Middle frontal gyrus (tissue), 1 donor: ENCODE results near the gene CHST3.

Experiments used
- DNase-seq: peaks from one replicate; pipeline ENCODE4 v3.0.0-alpha.2; 2015; ENCODE audit warnings: low spot score; ENCODE audit errors: extremely low spot score

The CHST3 gene

DNA sequence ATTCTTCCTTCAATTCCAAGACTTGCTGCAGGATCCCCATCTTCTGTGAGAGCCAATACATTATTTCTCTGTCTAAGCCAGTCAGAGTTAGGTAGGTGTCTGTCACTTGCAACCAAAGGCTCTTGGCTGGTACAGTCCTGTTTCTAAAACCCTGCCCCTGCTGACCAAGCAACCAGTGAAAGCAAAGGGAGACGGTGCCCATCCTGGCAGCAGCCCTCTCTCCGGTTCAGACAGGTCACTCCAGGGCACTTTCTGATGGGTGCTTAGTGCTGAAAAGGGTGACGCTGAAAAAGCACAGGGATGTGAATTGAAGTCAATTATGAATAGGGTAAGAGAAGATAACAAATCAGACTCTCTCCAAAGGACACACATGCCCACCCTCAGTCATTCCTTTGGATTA is 86.7 kb downstream of the CHST3 start:
- no peak for DNase-seq

- DNase-seq, result no peak
Measured at GRCh38 chr10:72053690-72054089, 89.5 kb downstream of the CHST3 start.

GRCh38 chr10:72056113-72056512 is 91.9 kb downstream of the CHST3 start:
- DNase-seq, result no peak

- DNase-seq, result no peak
Measured at GRCh38 chr10:72056932-72057751, 92.9 kb downstream of the CHST3 start.

GRCh38 chr10:72058347-72058898 is 94.2 kb downstream of the CHST3 start:
- no peak for DNase-seq

DNA sequence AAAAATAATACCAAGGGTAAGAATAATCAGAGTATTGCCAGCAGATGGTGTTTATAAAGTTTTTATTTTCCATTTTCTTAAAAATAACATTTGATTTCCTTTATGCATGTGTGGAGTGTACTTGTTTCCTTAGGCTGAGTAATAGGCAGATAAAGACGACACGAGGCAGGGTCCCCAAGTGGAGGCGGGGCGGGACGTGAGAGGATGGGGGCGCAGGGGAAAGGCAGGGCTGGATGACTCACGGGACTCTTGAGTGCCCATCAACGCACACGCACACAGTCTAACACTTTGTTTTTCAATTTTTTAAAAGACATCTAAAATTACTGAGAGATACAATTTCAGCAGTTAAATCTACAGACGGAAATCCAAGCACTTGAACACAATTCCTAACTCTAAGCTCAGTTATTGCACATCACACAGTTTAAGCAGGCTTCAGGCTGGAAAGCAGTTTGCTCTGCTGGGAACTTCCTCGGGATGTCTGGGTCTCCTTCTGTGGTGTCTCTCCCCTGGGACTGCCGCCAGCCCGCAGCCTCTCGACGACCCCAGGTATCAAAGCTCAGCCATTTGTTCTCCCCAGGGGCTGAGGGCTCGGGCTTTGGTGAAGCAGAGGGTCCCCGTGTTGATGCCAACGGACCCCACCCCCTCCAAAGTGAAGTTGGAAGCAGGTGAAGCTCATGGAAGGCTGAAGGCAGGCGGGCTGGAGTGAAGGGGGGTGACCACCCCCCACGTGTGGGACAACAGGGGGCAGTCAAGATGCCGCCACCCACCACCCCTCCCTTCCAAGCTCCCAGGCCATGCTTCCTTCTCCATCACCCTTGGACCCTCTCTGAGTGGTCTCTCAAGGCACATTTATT is 95.0 kb downstream of the CHST3 start:
- no peak for DNase-seq

GRCh38 chr10:72059843-72060822 is 95.9 kb downstream of the CHST3 start:
- no peak for DNase-seq

DNA sequence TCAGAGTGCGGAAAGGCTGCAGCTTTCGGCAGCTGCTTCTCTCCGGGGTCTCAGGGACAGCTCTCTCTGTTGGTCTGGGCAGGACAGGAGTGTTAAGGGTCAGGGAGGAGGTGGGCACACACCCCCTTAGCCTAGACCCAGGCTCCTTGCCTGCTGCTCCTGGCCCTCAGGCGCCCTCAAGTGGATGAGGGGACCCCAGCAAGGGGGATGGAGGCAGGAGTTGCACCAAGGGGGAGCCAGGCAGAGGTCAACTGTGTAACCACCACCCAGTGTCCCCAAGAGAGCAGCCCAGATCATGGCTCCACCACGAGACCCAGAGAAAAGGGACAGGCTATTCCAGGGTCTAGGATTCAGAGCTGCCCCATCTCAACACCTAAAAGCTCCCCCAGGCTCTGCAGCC is 97.3 kb downstream of the CHST3 start:
- no peak for DNase-seq

GRCh38 chr10:72061930-72062329 is 97.7 kb downstream of the CHST3 start:
- DNase-seq, result no peak

DNA sequence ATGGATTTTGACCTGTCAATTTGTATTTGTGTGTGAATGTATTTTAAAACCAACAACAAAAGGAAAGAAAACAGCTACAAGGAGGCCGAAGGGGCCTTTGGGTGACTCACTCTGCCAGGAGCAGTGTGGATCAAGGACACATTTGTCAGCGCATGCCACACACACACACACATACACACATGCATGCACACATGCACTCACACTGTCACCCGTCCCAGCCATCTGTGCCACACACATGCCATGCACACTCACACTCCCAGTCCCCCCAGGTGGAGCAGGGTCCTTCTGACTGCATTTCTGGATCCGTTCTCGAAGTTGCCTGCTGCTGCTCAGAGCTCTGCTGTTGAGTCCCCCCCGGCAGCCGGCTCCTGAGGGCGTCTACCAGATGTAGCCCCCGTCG is 98.2 kb downstream of the CHST3 start:
- DNase-seq, result no peak
